Iris pigment epithelial cell (primary cell): ENCODE results near the gene RTN4.

Source experiments
- DNase-seq: peaks from one replicate; pipeline ENCODE4 v3.0.0-alpha.2; 2011; ENCODE audit warnings: low read depth

The RTN4 gene

DNA sequence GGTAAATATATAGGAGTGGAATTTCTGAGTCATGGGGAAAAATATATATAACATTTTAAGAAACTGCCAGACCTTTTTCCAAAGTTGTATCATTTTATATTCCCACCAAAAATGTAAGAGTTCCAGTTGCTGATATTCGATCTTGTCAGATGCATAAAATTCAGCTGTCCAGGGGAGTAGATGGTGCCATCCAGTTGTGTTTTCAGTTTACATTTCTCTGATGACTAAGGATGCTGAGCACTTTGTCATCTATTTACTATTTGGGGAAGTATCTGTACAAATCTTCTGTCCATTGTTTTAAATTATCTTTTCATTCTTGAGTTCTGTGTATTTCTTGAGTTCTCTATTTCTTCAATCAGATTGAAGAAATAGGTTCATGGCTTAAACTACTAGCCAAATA lies 126.1 kb downstream of the RTN4 start:
- DNase-seq = no peak
